Neural cell (in vitro differentiated cells): Measurements from ENCODE around the gene CIBAR2. TPM values are rescaled to one million over a fixed set of nuclear protein-coding genes. Genes with fewer than 3 reads are reported as not detected.

Experiments
- H2AFZ ChIP-seq: fragments of 200-600, 300-800 bp; sonication (generic), shearing (Covaris generic); 2 replicates; pipeline ENCODE4 v1.6.0; 2014; ENCODE audit warnings: low read depth, mild to moderate bottlenecking, antibody characterized with exemption, low read length, moderate library complexity
- H3F3A ChIP-seq: fragments of 200-600 bp; shearing (Covaris generic); 2 replicates; pipeline ENCODE4 v1.6.1; 2016; ENCODE audit warnings: mild to moderate bottlenecking, moderate library complexity, mixed read lengths, antibody characterized with exemption, low read length; ENCODE audit not compliant: insufficient read depth, poor library complexity, severe bottlenecking
- H3K27ac ChIP-seq: fragments of 200-600, 300-800 bp; sonication (generic), shearing (Covaris generic); 2 replicates; pipeline ENCODE4 v1.5.1; 2014; ENCODE audit warnings: mild to moderate bottlenecking, low read length, moderate library complexity
- H3K27me3 ChIP-seq: fragments of 300-800, 200-600 bp; sonication (generic), shearing (Covaris generic); 2 replicates; pipeline ENCODE4 v1.6.0; 2014; ENCODE audit warnings: mild to moderate bottlenecking, low read depth, low read length, moderate library complexity; ENCODE audit not compliant: insufficient read depth
- H3K36me3 ChIP-seq: fragments of 300-800, 200-600 bp; sonication (generic), shearing (Covaris generic); 2 replicates; pipeline ENCODE4 v1.5.1; 2014; ENCODE audit warnings: mild to moderate bottlenecking, antibody characterized with exemption, low read length, moderate library complexity; ENCODE audit not compliant: insufficient read depth
- H3K4me2 ChIP-seq: fragments of 300-800, 200-600 bp; sonication (generic), shearing (Covaris generic); 2 replicates; pipeline ENCODE4 v1.6.0; 2014; ENCODE audit warnings: mild to moderate bottlenecking, low read length
- H3K4me3 ChIP-seq: fragments of 300-800, 200-600 bp; sonication (generic), shearing (Covaris generic); 2 replicates; pipeline ENCODE4 v1.5.1; 2014; ENCODE audit warnings: mild to moderate bottlenecking, low read length, moderate library complexity
- H3K79me2 ChIP-seq: fragments of 200-600 bp; shearing (Covaris generic); replicated peaks from 2 replicates; pipeline ENCODE4 v1.6.0; 2014; ENCODE audit warnings: mild to moderate bottlenecking, low read length, moderate library complexity; ENCODE audit not compliant: insufficient read depth
- H3K9ac ChIP-seq: fragments of 300-800, 200-600 bp; sonication (generic), shearing (Covaris generic); 2 replicates; pipeline ENCODE4 v1.6.1; 2016; ENCODE audit warnings: mild to moderate bottlenecking, low read length, mixed read lengths
- H3K9me2 ChIP-seq: fragments of 200-600 bp; shearing (Covaris generic); 2 replicates; pipeline ENCODE4 v1.6.1; 2016; ENCODE audit warnings: mild to moderate bottlenecking, low read length, mixed read lengths; ENCODE audit not compliant: insufficient read depth
- H3K9me3 ChIP-seq: fragments of 200-600, 300-800 bp; sonication (generic), shearing (Covaris generic); 2 replicates; pipeline ENCODE4 v1.6.1; 2016; ENCODE audit warnings: mild to moderate bottlenecking, mixed run types, low read length, moderate library complexity, mixed read lengths
- H4K20me1 ChIP-seq: fragments of 200-600 bp; shearing (Covaris generic); 2 replicates; pipeline ENCODE4 v1.6.1; 2016; ENCODE audit warnings: mild to moderate bottlenecking, mixed run types; ENCODE audit not compliant: insufficient read depth
- CTCF ChIP-seq: fragments of 450-650 bp; IDR thresholded peaks from 2 replicates; pipeline ENCODE4 v1.5.1; 2014; ENCODE audit warnings: antibody characterized with exemption, mild to moderate bottlenecking, moderate library complexity; ENCODE audit not compliant: poor library complexity, severe bottlenecking
- EP300 ChIP-seq: fragments of 450-650 bp; conservative IDR thresholded peaks from 2 replicates; pipeline ENCODE4 v1.6.1; 2014; ENCODE audit warnings: antibody characterized with exemption, mild to moderate bottlenecking, moderate library complexity; ENCODE audit not compliant: poor library complexity, severe bottlenecking
- EZH2 ChIP-seq: fragments of 200-600, 300-800 bp; shearing (Covaris generic), sonication (generic); IDR thresholded peaks from 2 replicates; pipeline ENCODE4 v1.6.1; 2014; ENCODE audit warnings: antibody characterized with exemption, low read length, borderline replicate concordance, mild to moderate bottlenecking; ENCODE audit not compliant: insufficient read depth, poor library complexity, severe bottlenecking
- MXI1 ChIP-seq: fragments of 450-650 bp; conservative IDR thresholded peaks from 2 replicates; pipeline ENCODE4 v1.6.1; 2014; ENCODE audit warnings: antibody characterized with exemption, mild to moderate bottlenecking; ENCODE audit not compliant: poor library complexity, severe bottlenecking
- POLR2AphosphoS5 ChIP-seq: IDR thresholded peaks from 2 replicates; pipeline ENCODE4 v1.6.1; 2012
- RAD21 ChIP-seq: fragments of 450-650 bp; conservative IDR thresholded peaks from 2 replicates; pipeline ENCODE4 v1.6.1; 2014; ENCODE audit warnings: antibody characterized with exemption, mild to moderate bottlenecking, moderate library complexity
- SMC3 ChIP-seq: fragments of 450-650 bp; conservative IDR thresholded peaks from 2 replicates; pipeline ENCODE4 v1.6.1; 2014; ENCODE audit warnings: antibody characterized with exemption, mild to moderate bottlenecking, moderate library complexity; ENCODE audit not compliant: poor library complexity
- TAF1 ChIP-seq: IDR thresholded peaks from 2 replicates; pipeline ENCODE4 v1.6.1; 2012; ENCODE audit warnings: low read depth
- polyA plus RNA-seq: library from polyadenylated mRNA; depleted of rRNA; stranded (reverse); fragments of >200 nt; gene quantifications from 2 replicates; pipeline ENCODE4 v1.2.3, GENCODE V29; 2014
- TF ChIP-seq, protein P1 (sequence below): IDR thresholded peaks from 2 replicates; pipeline ENCODE4 v1.6.1; 2012; ENCODE audit warnings: borderline replicate concordance

The CIBAR2 gene
- polyA plus RNA-seq, 1 donor from 2014 or later: not detected

- Histone ChIP-seq H3K9me3 (no peaks in the 10 kb centered on the region), H3K79me2 (no peaks in the 10 kb centered on the region), H3K27me3 (no peaks in the 10 kb centered on the region), H3K9ac (no peak overlapping the region), H3K9me2 (no peaks in the 10 kb centered on the region), H3K36me3 (no peaks in the 10 kb centered on the region), H2AFZ (no peak overlapping the region), H3F3A (no peaks in the 10 kb centered on the region), H3K27ac (no peak overlapping the region), H3K4me3 (no peak overlapping the region), H4K20me1 (no peaks in the 10 kb centered on the region), H3K4me2 (no peak overlapping the region)
- TF ChIP-seq, protein P1, sequence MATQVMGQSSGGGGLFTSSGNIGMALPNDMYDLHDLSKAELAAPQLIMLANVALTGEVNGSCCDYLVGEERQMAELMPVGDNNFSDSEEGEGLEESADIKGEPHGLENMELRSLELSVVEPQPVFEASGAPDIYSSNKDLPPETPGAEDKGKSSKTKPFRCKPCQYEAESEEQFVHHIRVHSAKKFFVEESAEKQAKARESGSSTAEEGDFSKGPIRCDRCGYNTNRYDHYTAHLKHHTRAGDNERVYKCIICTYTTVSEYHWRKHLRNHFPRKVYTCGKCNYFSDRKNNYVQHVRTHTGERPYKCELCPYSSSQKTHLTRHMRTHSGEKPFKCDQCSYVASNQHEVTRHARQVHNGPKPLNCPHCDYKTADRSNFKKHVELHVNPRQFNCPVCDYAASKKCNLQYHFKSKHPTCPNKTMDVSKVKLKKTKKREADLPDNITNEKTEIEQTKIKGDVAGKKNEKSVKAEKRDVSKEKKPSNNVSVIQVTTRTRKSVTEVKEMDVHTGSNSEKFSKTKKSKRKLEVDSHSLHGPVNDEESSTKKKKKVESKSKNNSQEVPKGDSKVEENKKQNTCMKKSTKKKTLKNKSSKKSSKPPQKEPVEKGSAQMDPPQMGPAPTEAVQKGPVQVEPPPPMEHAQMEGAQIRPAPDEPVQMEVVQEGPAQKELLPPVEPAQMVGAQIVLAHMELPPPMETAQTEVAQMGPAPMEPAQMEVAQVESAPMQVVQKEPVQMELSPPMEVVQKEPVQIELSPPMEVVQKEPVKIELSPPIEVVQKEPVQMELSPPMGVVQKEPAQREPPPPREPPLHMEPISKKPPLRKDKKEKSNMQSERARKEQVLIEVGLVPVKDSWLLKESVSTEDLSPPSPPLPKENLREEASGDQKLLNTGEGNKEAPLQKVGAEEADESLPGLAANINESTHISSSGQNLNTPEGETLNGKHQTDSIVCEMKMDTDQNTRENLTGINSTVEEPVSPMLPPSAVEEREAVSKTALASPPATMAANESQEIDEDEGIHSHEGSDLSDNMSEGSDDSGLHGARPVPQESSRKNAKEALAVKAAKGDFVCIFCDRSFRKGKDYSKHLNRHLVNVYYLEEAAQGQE: no peak
- TF ChIP-seq POLR2AphosphoS5 (no peak), SMC3 (no peak), EZH2 (no peak), RAD21 (no peak), TAF1 (no peak), MXI1 (no peak), CTCF (no peak), EP300 (no peak)
These were observed 39.3 kb downstream of the CIBAR2 start for GRCh38 chr16:85072947-85073346.

- H2AFZ ChIP-seq: no peak overlapping the region
- H3K36me3 ChIP-seq: no peaks in the 10 kb centered on the region
- no peak overlapping the region for H3K4me2 ChIP-seq
- H3K9ac ChIP-seq: no peak overlapping the region
- TF ChIP-seq MXI1 (no peak), RAD21 (no peak), POLR2AphosphoS5 (no peak), EZH2 (no peak), TAF1 (no peak), CTCF (no peak), EP300 (no peak), SMC3 (no peak)
- TF ChIP-seq, protein P1: no peak
- H4K20me1 ChIP-seq: no peaks in the 10 kb centered on the region
- no peaks in the 10 kb centered on the region for H3K79me2 ChIP-seq
- H3F3A ChIP-seq: no peaks in the 10 kb centered on the region
- no peaks in the 10 kb centered on the region for H3K9me3 ChIP-seq
- H3K9me2 ChIP-seq: no peaks in the 10 kb centered on the region
- no peak overlapping the region for H3K27ac ChIP-seq
- no peaks in the 10 kb centered on the region for H3K27me3 ChIP-seq
- no peak overlapping the region for H3K4me3 ChIP-seq
These were observed 40.0 kb downstream of the CIBAR2 start for GRCh38 chr16:85072076-85072860.
